Neural progenitor cell (in vitro differentiated cells): ENCODE results near the gene ZNF746. TPM values are rescaled to one million over a fixed set of nuclear protein-coding genes. Genes with fewer than 3 reads are reported as not detected.

Experiments
- DNase-seq: peaks from one replicate; pipeline ENCODE4 v3.0.0-alpha.2; 2016; ENCODE audit warnings: low spot score
- H2AFZ ChIP-seq: fragments of 200-600 bp; sonication (generic); replicated peaks from 2 replicates; pipeline ENCODE4 v1.6.1; 2016; ENCODE audit warnings: antibody characterized with exemption
- H3F3A ChIP-seq: fragments of 200-600 bp; sonication (generic); 2 replicates; pipeline ENCODE4 v1.6.1; 2016; ENCODE audit warnings: antibody characterized with exemption, low read depth
- H3K27ac ChIP-seq: fragments of 200-600 bp; sonication (generic); 2 replicates; pipeline ENCODE4 v1.5.1; 2016; ENCODE audit warnings: mild to moderate bottlenecking
- H3K27me3 ChIP-seq: fragments of 200-600 bp; sonication (generic); 2 replicates; pipeline ENCODE4 v1.6.1; 2016; ENCODE audit warnings: mild to moderate bottlenecking, moderate library complexity
- H3K36me3 ChIP-seq: fragments of 200-600 bp; sonication (generic); 2 replicates; pipeline ENCODE4 v1.5.1; 2016
- H3K4me1 ChIP-seq: fragments of 200-600 bp; sonication (generic); 2 replicates; pipeline ENCODE4 v1.6.1; 2016; ENCODE audit warnings: mixed run types
- H3K4me2 ChIP-seq: fragments of 200-600 bp; sonication (generic); 2 replicates; pipeline ENCODE4 v1.6.1; 2016
- H3K4me3 ChIP-seq: fragments of 200-600 bp; sonication (generic); 2 replicates; pipeline ENCODE4 v1.5.1; 2016
- H3K79me2 ChIP-seq: fragments of 200-600 bp; sonication (generic); 2 replicates; pipeline ENCODE4 v1.6.1; 2016; ENCODE audit warnings: low read depth
- H3K9ac ChIP-seq: fragments of 200-600 bp; sonication (generic); 2 replicates; pipeline ENCODE4 v1.6.1; 2016
- H3K9me3 ChIP-seq: fragments of 200-600 bp; sonication (generic); 2 replicates; pipeline ENCODE4 v1.5.1; 2016; ENCODE audit warnings: low read depth
- H4K20me1 ChIP-seq: fragments of 200-600 bp; sonication (generic); 2 replicates; pipeline ENCODE4 v1.6.1; 2016; ENCODE audit warnings: low read depth
- H3K27ac Mint-ChIP-seq: 3 replicates; pipeline ENCODE4 v1.8.0; 2021; ENCODE audit warnings: mixed read lengths
- H3K27me3 Mint-ChIP-seq: 2 replicates; pipeline ENCODE4 v1.8.0; 2022; ENCODE audit warnings: low read depth, mild to moderate bottlenecking, inconsistent platforms, moderate library complexity, mixed read lengths; ENCODE audit not compliant: insufficient read depth
- H3K36me3 Mint-ChIP-seq: 3 replicates; pipeline ENCODE4 v1.8.0; 2021; ENCODE audit warnings: mixed read lengths
- H3K4me1 Mint-ChIP-seq: 3 replicates; pipeline ENCODE4 v1.8.0; 2021; ENCODE audit warnings: mixed read lengths
- H3K4me3 Mint-ChIP-seq: 3 replicates; pipeline ENCODE4 v1.8.0; 2021; ENCODE audit warnings: mild to moderate bottlenecking, moderate library complexity, mixed read lengths
- H3K9me3 Mint-ChIP-seq: 3 replicates; pipeline ENCODE4 v1.8.0; 2020; ENCODE audit warnings: mixed read lengths
- EZH2 ChIP-seq: fragments of 200-600 bp; sonication (generic); IDR thresholded peaks from 2 replicates; pipeline ENCODE4 v1.6.1; 2017; ENCODE audit warnings: antibody characterized with exemption, mild to moderate bottlenecking, moderate library complexity
- EZH2phosphoT487 ChIP-seq: fragments of 200-600 bp; sonication (generic); IDR thresholded peaks from 2 replicates; pipeline ENCODE4 v1.6.1; 2017; ENCODE audit warnings: antibody characterized with exemption
- total RNA-seq: library from RNA; depleted of rRNA; stranded (reverse); fragments of >200 nt; gene quantifications from 2 replicates; pipeline ENCODE4 v1.2.3, GENCODE V29; 2015; ENCODE audit warnings: low replicate concordance
- TF ChIP-seq, protein P1 (sequence below): fragments of 200-600 bp; sonication (generic); IDR thresholded peaks from 2 replicates; pipeline ENCODE4 v1.5.1; 2017; ENCODE audit warnings: antibody characterized with exemption, mild to moderate bottlenecking

ZNF746 gene
- total RNA-seq, 1 donor from 2014 or later: 11.0 TPM

DNA sequence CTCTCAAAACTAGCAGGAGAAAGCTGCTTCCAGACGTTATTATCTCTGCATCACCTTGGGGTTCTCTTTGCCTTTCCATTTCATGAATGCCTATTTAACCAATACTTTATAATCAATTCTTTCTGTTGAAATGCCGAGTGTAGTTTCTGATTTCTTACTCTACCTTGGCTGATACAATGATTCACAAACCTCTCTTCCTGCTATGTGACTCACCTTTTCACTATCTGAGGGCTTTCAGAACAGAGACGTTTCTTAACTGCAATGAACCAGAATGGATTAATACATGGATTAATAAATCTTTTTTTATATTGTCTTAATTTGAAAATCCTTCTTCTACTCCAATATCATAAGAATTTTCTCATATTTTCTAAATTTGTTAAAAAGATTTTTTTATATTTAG lies 46.4 kb upstream of the ZNF746 start:
- Histone ChIP-seq H3F3A (no peaks in the 10 kb centered on the region), H4K20me1 (no peaks in the 10 kb centered on the region), H3K4me2 (no peak overlapping the region), H3K9me3 (no peaks in the 10 kb centered on the region), H3K9ac (no peak overlapping the region), H3K27me3 (no peaks in the 10 kb centered on the region), H2AFZ (no peak overlapping the region), H3K4me3 (no peak overlapping the region), H3K27ac (no peak overlapping the region), H3K4me1 (no peaks in the 10 kb centered on the region), H3K79me2 (no peaks in the 10 kb centered on the region), H3K36me3 (no peaks in the 10 kb centered on the region)
- no peak for TF ChIP-seq EZH2
- TF ChIP-seq, protein P1, sequence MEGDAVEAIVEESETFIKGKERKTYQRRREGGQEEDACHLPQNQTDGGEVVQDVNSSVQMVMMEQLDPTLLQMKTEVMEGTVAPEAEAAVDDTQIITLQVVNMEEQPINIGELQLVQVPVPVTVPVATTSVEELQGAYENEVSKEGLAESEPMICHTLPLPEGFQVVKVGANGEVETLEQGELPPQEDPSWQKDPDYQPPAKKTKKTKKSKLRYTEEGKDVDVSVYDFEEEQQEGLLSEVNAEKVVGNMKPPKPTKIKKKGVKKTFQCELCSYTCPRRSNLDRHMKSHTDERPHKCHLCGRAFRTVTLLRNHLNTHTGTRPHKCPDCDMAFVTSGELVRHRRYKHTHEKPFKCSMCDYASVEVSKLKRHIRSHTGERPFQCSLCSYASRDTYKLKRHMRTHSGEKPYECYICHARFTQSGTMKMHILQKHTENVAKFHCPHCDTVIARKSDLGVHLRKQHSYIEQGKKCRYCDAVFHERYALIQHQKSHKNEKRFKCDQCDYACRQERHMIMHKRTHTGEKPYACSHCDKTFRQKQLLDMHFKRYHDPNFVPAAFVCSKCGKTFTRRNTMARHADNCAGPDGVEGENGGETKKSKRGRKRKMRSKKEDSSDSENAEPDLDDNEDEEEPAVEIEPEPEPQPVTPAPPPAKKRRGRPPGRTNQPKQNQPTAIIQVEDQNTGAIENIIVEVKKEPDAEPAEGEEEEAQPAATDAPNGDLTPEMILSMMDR: no peak
- no peak for TF ChIP-seq EZH2phosphoT487
- H3K36me3 Mint-ChIP-seq: peaks cover 27% of the 10 kb centered on the region
- no peak overlapping the region for H3K27ac Mint-ChIP-seq
- H3K9me3 Mint-ChIP-seq: peaks cover 15% of the 10 kb centered on the region
- no peak for DNase-seq
- no peak overlapping the region for H3K4me3 Mint-ChIP-seq
- H3K4me1 Mint-ChIP-seq: no peaks in the 10 kb centered on the region
- H3K27me3 Mint-ChIP-seq: peaks cover 2% of the 10 kb centered on the region

DNA sequence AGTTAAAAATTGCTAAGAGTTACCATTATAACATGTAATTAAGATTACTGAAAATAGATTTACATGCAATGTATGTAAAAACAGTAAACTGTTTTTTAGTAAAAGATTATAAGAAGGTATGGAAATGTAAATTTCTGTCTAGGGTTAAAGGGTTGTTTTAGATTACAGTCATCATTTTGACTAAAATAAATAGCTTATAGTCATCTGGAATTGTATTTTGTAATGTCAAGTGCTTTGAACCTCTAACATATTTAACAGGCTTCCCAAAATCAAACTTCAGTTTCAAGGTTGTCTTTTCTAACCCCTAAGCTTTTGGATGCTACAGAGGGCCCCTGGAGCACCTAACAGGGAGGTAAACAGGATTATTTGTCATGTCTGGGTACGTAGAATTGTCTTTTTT lies 35.0 kb upstream of the ZNF746 start:
- H3K4me2 ChIP-seq: no peak overlapping the region
- H3K27ac ChIP-seq: no peak overlapping the region
- H3K36me3 ChIP-seq: no peaks in the 10 kb centered on the region
- no peak overlapping the region for H3K4me3 Mint-ChIP-seq
- no peaks in the 10 kb centered on the region for H3K36me3 Mint-ChIP-seq
- no peak overlapping the region for H2AFZ ChIP-seq
- H3K27me3 ChIP-seq: no peaks in the 10 kb centered on the region
- H3K27ac Mint-ChIP-seq: no peak overlapping the region
- peaks cover 37% of the 10 kb centered on the region for H3K9me3 ChIP-seq
- TF ChIP-seq EZH2phosphoT487: no peak
- H4K20me1 ChIP-seq: no peaks in the 10 kb centered on the region
- H3K9ac ChIP-seq: no peak overlapping the region
- no peaks in the 10 kb centered on the region for H3K79me2 ChIP-seq
- no peak overlapping the region for H3K4me3 ChIP-seq
- H3K27me3 Mint-ChIP-seq: peaks cover 4% of the 10 kb centered on the region
- no peak for DNase-seq
- no peaks in the 10 kb centered on the region for H3K4me1 ChIP-seq
- no peaks in the 10 kb centered on the region for H3K4me1 Mint-ChIP-seq
- no peaks in the 10 kb centered on the region for H3F3A ChIP-seq
- H3K9me3 Mint-ChIP-seq: peaks cover 29% of the 10 kb centered on the region

DNA sequence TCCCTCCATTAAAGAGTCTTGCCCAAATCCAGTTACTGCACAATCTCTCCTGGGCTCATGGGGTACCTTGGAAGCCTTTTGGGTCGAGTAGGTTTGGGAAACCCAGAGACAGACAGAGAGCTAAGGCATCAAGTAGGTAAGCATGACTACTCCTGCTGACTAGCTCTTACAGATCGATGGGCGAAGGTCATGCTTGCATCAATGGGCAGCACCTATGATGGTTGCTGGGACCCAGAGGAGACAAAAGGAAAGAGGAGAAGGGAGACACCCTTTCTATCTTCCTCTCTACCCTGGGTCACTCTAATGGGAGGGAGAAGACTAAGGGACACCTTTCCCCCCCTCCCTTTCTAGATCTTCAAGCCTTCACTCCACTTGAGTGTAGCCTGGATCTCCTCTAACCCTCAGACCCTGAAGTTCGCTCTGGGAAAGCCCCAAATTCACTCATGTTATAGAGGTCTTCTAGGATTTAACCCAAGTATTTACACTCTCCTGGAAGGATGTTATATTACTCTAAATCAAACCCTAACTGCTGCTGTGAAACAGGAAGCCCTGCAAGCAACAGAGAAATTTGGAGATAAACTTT lies 31.6 kb upstream of the ZNF746 start:
- peaks cover 42% of the 10 kb centered on the region for H3K9me3 Mint-ChIP-seq
- H3K36me3 Mint-ChIP-seq: no peaks in the 10 kb centered on the region
- no peak overlapping the region for H3K4me3 ChIP-seq

DNA sequence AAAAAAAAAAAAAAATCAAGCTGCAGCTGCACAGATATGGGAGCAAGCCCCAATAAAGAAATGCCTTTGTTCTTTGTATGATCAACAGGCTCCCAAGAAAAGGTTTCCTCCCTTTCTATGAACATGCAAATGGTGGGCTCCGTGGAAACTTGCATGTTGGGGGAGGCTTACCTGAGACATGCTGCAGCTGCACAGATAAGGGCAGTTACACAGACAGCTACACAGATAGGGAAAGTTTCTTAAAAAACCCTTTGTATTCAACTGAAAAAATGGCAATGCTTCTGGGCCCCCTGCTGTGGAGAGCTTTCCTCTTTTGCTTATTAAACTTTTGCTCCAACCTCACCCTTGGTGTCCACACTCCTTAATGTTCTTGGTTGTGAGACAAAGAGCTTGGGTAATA lies 29.8 kb upstream of the ZNF746 start:
- no peaks in the 10 kb centered on the region for H3K36me3 Mint-ChIP-seq
- peaks cover 4% of the 10 kb centered on the region for H3K27me3 Mint-ChIP-seq
- no peaks in the 10 kb centered on the region for H3K4me1 Mint-ChIP-seq

More for the DNA sequence above, 31.6 kb upstream of the ZNF746 start:
- no peak overlapping the region for H2AFZ ChIP-seq
- no peaks in the 10 kb centered on the region for H3K79me2 ChIP-seq
- Mint-ChIP-seq H3K4me1 (no peaks in the 10 kb centered on the region), H3K4me3 (no peak overlapping the region), H3K27ac (no peak overlapping the region), H3K27me3 (peaks cover 4% of the 10 kb centered on the region)
- no peak for TF ChIP-seq EZH2
- TF ChIP-seq, protein P1: no peak
- no peaks in the 10 kb centered on the region for H3F3A ChIP-seq
- peak; percentile 21 for DNase-seq
- no peak overlapping the region for H3K27ac ChIP-seq
- H3K9me3 ChIP-seq: peaks cover 38% of the 10 kb centered on the region
- no peaks in the 10 kb centered on the region for H3K36me3 ChIP-seq
- no peak overlapping the region for H3K4me2 ChIP-seq
- no peaks in the 10 kb centered on the region for H4K20me1 ChIP-seq
- H3K9ac ChIP-seq: no peak overlapping the region
- H3K27me3 ChIP-seq: no peaks in the 10 kb centered on the region
- no peaks in the 10 kb centered on the region for H3K4me1 ChIP-seq

More for the DNA sequence above, 29.8 kb upstream of the ZNF746 start:
- no peak overlapping the region for H3K27ac ChIP-seq
- H3K4me1 ChIP-seq: no peaks in the 10 kb centered on the region
- H3K9me3 ChIP-seq: peaks cover 32% of the 10 kb centered on the region
- no peak overlapping the region for H3K4me2 ChIP-seq
- H3K27ac Mint-ChIP-seq: no peak overlapping the region
- H3F3A ChIP-seq: no peaks in the 10 kb centered on the region
- H3K79me2 ChIP-seq: no peaks in the 10 kb centered on the region
- H3K36me3 ChIP-seq: no peaks in the 10 kb centered on the region
- no peak overlapping the region for H2AFZ ChIP-seq
- no peak overlapping the region for H3K4me3 Mint-ChIP-seq
- H3K9me3 Mint-ChIP-seq: peaks cover 42% of the 10 kb centered on the region
- no peak for DNase-seq
- no peak overlapping the region for H3K9ac ChIP-seq
- H3K27me3 ChIP-seq: no peaks in the 10 kb centered on the region
- H3K4me3 ChIP-seq: no peak overlapping the region
- no peak for TF ChIP-seq EZH2phosphoT487
- TF ChIP-seq EZH2: no peak
- TF ChIP-seq, protein P1: no peak
- H4K20me1 ChIP-seq: no peaks in the 10 kb centered on the region
